HG03025 (cell line): Measurements from ENCODE around the gene POLE.
A peak's percentile ranks its signal among the peaks of the same experiment; 100 is the strongest.
"Not testable (repeated sequence)": the region's sequence is repeated elsewhere in the genome, so short reads cannot be mapped to it uniquely, and the experiment has no call there.

Experiments
- ATAC-seq: cut with Tn5 transposase; IDR thresholded peaks from one replicate; pipeline ENCODE4 v1.9.1; 2021; ENCODE audit warnings: mild to moderate bottlenecking, moderate library complexity; ENCODE audit not compliant: unreplicated experiment, low FRiP score

Gene POLE

DNA sequence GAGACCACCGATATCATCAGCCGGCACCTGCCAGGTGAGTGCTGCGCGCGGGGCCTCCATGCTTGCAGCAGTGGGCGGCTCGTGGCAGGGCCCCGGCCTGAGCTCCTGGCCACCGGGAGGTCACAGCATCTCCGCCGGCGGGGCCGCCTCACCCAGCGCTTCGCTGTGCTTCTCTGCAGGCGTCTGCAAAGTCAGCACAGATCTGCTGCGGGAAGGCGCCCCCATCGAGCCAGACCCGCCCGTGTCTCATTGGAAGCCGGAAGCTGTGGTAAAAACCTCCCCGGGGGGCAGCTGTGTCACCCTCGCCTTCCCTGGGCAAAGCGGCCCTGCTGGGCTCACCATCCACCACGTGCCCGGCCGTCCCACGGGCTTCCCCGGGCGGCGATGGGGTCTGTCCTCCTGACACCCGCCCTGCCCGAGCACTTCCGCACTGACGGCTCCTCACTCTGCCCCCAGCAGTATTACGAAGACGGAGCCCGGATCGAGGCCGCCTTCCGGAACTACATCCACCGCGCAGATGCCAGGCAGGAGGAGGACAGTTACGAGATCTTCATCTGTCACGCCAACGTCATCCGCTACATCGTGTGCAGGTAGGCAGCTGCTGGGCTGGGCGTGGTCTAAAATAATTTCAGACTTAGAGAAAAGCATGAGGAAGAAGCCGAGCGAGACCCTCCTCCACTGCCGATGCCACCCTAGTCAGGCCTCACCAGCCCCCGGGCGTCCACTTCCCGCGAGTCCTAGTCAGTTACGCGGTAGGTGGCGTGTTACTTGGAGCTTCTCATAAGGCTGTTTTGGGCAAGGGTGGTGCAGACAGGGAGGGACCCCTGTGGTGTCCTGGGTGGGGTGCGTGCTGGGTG, 30.6 kb upstream of the POLE start:
- ATAC-seq: no peak

- ATAC-seq: no peak
Observed at GRCh38 chr12:132717011-132717410, 29.9 kb upstream of the POLE start.

DNA sequence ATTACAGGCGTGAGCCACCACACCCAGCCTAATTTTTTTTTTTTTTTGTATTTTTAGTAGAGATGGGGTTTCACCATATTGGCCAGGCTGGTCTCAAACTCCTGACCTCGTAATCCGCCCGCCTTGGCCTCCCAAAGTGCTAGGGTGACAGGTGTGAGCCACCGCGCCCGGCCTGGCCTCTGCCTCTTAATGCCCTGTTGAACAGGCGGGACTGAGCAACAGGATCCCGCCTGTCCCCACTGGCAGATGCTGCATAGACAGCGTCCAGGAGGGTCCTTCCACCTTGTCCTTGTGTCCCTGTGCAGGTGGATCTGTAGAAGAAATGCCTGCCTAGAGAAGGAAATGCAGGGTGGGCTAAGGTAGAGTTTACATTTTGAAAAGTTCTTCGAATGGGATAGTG, 29.2 kb upstream of the POLE start:
- ATAC-seq: no peak

- no peak for ATAC-seq
Observed at GRCh38 chr12:132715874-132716273, 28.7 kb upstream of the POLE start.

DNA sequence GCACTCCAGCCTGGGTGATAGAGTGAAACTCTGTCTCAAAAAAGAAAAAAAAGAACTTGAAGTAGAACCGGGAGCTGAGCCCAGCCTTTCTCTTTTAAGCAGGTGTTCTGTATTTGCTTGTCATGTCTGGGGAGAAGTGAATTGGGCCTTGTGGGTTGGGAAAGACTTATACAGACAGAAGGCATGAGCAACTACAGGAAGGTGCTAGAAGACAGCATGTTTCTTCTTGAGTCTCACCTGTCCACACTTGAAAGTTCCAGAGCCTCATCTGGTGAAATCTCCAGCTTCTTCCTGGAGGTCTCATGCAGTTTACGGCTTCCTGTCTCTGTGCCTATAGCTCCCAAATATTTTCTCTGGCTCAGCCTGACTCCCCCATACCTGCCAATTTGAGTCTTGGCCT, 26.0 kb upstream of the POLE start:
- ATAC-seq: no peak

- ATAC-seq: peak; percentile 16
Observed at GRCh38 chr12:132711080-132711843, 24.1 kb upstream of the POLE start.

DNA sequence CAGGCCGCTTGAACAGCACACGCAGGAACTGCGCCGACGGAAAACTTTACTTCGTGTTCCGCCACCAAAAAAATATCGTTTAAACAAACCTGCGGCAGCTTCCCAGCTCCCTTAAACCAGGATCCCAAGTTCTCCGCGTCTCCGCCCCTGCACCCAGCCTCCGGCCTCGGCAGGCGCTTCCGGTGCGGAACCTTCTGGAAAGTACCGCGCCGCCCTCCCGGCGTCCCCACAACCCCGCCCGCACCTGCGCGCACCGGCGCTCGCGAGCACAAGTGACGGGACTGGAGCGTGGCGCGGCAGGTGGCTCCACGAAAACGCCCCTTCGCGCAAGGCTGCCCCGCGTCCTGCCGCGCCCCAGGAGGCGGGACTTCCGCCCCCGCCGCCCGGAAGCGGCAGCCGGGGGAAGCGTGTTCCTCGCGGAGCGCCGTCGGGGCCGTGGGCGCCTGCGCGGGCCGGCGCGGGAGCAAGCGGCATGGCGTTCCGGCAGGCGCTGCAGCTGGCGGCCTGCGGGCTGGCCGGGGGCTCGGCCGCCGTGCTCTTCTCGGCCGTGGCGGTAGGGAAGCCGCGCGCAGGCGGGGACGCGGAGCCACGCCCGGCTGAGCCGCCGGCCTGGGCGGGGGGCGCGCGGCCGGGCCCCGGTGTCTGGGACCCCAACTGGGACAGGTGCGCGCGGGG, 23.4 kb upstream of the POLE start, which contains the start of gene PGAM5:
Gene PGAM5, plus strand, starts transcription at position 438 of the 675 bp plus-strand sequence. Its CDS starts 35 bp downstream, at position 473.
- peak; percentile 80 for ATAC-seq

DNA sequence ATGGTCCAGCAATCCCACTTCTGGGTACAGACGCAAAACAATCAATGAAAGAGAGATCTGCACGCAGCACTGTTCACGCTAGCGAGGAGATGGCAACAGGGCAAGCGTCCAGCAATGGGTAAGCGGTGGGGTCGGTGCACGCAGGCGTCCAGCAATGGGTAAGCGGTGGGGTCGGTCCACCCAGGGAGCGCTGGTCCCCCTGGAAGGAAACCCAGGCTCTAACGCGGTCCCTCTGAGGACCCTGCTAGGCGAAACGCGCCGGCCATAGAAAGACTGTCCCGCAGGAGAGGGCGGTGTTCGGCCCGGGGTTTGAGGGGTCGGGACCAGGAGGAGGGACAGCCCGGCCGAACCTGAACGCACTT, 22.9 kb upstream of the POLE start:
- peak; percentile 32 for ATAC-seq

DNA sequence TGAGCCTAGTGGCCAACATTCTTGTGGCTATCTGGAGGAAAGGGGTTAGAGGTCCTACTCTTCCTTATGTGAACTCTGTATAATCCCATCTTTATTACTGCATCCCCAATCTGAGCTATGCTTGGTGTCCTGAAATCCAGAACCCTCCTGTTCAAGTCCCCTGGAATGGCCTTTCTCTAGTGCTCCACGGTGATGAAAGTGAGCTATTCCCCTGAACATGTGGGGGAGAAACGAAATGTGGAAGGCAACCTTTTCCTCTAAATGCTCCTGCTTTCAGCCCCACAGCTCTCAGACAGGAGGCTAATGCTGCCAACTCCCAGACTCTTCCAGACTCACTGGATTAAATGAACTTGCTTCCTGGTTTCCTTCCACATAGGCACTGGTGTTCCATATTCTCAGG, 21.0 kb upstream of the POLE start:
- ATAC-seq: no peak

DNA sequence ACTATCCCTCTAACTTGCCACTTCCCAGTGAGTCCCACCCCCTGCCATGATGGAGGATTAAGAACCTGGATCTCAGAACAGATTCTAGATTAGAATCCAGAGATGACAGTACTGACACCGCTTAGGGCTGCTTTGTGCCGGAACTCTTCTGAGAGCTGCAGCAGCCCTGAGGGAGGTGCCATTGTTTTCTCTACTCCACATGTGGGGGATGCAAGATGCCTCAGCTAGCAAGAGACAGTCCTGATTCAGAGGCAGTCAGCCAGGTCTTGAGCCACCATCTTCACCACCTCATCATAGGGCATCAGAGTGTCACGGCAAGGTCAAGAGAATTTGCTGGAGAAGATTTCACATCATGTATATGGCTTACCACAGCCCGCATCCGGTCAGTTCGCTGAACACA, 20.1 kb upstream of the POLE start:
- no peak for ATAC-seq

GRCh38 chr12:132703641-132704040, 16.5 kb upstream of the POLE start:
- ATAC-seq: no peak

- ATAC-seq: no peak
Observed at GRCh38 chr12:132702640-132703039, 15.5 kb upstream of the POLE start.

DNA sequence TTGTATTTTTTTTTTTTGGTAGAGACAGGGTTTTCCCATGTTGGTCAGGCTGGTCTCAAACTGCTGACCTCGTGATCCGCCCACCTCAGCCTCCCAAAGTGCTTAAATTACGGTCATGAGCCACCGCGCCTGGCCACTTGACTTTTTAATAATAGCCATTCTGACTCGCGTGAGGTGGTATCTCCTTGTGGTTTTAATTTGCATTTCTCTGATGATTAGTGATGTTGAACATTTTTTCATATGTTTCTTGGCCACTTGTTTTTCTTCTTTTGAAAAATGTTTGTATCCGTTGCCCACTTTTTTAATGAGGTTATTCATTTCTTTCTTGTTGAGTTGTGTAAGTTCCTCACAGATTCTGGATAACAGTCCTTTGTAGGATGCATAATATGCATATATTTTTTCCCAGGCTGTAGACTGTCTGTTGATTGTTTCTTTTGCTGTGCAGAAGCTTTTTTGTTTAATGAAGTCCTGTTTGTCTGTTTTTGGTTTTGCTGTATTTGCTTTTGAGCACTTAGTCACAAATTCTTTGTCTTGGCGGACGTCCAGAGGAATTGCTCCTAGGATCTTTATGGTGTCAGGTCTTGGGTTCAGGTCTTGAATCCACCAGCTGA, 13.2 kb upstream of the POLE start:
- ATAC-seq: no peak

DNA sequence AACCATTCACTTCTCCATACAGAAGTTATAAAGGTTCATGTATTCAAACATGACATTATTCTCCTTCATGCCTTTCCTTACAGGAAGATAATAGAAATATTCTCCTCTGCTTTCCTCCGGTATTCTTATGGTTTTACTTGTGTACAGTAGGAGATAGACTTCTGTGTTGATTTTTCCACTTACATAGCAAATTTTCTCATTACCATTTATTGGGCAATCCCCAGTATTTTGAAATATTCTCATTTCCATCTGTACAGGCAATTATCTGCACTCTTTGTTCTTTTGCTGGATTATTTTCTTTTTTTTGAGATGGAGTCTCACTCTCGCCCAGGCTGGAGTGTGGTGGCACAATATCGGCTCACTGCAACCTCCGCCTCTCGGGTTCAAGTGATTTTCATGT, 11.2 kb upstream of the POLE start:
- ATAC-seq: no peak

DNA sequence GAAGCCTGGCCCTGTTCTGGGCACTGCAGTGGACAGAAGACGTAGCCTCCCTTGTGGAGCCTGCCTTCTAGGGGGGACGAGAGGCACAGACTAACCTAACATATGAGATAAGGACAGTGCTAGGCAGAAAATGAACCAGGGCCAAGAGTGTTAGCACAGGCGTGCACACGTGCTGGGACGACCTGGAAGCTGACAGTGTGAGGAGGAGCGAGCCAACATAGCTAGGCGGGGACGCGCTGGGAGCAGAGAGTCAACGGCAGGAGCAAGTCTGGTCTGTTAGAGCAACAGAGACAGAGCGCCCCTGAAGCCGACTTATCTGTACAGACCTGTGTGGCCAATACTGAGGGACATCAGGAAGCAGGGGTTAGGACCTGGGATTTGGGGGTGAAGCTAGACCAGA, 8.3 kb upstream of the POLE start:
- no peak for ATAC-seq

DNA sequence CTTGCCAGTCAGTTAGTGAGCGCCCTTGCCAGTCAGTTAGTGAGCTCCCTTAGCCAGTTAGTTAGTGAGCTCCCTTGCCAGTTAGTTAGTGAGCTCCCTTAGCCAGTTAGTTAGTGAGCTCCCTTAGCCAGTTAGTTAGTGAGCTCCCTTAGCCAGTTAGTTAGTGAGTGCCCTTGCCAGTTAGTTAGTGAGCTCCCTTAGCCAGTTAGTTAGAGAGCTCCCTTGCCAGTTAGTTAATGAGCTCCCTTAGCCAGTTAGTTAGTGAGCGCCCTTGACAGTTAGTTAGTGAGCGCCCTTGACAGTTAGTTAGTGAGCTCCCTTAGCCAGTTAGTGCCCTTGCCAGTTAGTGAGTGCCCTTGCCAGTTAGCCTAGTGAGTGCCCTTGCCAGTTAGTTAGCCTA, 7.7 kb upstream of the POLE start:
- not testable (repeated sequence) for ATAC-seq

- not testable (repeated sequence) for ATAC-seq
Observed at GRCh38 chr12:132692030-132692429, 4.9 kb upstream of the POLE start.

DNA sequence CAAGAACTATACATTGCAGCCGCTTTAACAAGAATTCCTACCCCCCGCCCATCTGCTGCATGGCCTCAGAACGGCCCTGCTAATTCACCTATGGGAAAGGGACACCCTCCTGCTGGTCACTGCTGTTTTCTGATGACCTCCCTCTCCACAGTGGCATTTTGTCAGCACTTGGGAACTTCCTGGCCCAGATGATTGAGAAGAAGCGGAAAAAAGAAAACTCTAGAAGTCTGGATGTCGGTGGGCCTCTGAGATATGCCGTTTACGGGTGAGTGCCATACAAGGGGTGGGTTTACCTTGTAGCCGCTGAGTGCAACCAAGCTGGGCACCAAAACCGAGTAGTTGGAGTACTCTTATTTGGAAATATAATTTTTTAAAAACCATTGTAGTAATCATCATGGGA, 3.0 kb upstream of the POLE start:
- ATAC-seq: no peak

GRCh38 chr12:132689227-132689626, 2.1 kb upstream of the POLE start:
- ATAC-seq: no peak

GRCh38 chr12:132686825-132687210, 324 bp downstream of the POLE start:
- ATAC-seq: peak; percentile 23

DNA sequence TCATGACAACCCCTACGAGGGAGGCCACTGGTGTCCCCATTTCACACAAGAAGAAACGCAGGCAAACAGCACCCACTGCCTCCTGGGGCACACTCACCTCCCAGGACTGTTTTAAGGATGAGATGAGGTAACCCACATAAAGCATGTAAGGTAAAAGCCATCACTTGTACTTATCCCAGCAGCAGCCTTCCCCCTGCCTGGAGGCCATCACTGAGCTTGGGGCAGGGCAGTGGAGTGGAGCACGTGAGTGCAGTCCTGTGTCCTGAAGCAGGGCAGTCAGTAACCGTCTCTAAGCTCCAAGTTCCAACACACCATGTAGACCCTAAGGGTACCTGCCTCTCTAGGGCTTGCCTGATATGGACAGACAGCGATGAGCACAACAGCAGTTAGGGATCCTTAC, 1.7 kb downstream of the POLE start:
- ATAC-seq: no peak
